OCI-LY3 (cell line): Measurements from ENCODE around the gene CCDC86.

Experiments
- H2AFZ ChIP-seq: fragments of 200-600, 300-600 bp; shearing (Covaris generic); 2 replicates; pipeline ENCODE4 v1.6.0; 2014; ENCODE audit warnings: antibody characterized with exemption, low read depth, low read length
- H3K27ac ChIP-seq: fragments of 200-600, 300-600 bp; sonication (generic); 2 replicates; pipeline ENCODE4 v1.5.1; 2014; ENCODE audit warnings: mild to moderate bottlenecking, low read length, moderate library complexity, mixed read lengths
- H3K27me3 ChIP-seq: fragments of 200-600, 300-600 bp; sonication (generic); 2 replicates; pipeline ENCODE4 v1.6.1; 2014; ENCODE audit warnings: low read depth, low read length, mixed read lengths
- H3K36me3 ChIP-seq: fragments of 200-600, 300-600 bp; sonication (generic); replicated peaks from 2 replicates; pipeline ENCODE3; 2014; ENCODE audit warnings: low read depth, low read length, mixed read lengths
- H3K4me1 ChIP-seq: fragments of 300-600, 200-600 bp; sonication (generic); 2 replicates; pipeline ENCODE4 v1.6.1; 2014; ENCODE audit warnings: low read length, mixed read lengths
- H3K4me2 ChIP-seq: fragments of 200-600, 300-600 bp; sonication (generic); 2 replicates; pipeline ENCODE4 v1.6.1; 2014; ENCODE audit warnings: low read length, mixed read lengths
- H3K4me3 ChIP-seq: fragments of 300-600, 200-600 bp; sonication (generic); 2 replicates; pipeline ENCODE4 v1.5.1; 2014; ENCODE audit warnings: antibody characterized with exemption, mild to moderate bottlenecking, low read length, moderate library complexity
- H3K79me2 ChIP-seq: fragments of 300-600, 200-600 bp; shearing (Covaris generic); 2 replicates; pipeline ENCODE4 v1.6.1; 2014; ENCODE audit warnings: mild to moderate bottlenecking, low read length, mixed read lengths
- H3K9ac ChIP-seq: fragments of 300-600, 200-600 bp; shearing (Covaris generic); 2 replicates; pipeline ENCODE4 v1.6.0; 2014; ENCODE audit warnings: mild to moderate bottlenecking, low read length, moderate library complexity
- H3K9me3 ChIP-seq: fragments of 200-600, 300-600 bp; shearing (Covaris generic); 2 replicates; pipeline ENCODE4 v1.6.1; 2014; ENCODE audit warnings: low read length, mixed read lengths; ENCODE audit not compliant: insufficient read depth
- H4K20me1 ChIP-seq: fragments of 200-600, 300-600 bp; sonication (generic); 2 replicates; pipeline ENCODE4 v1.6.1; 2016; ENCODE audit warnings: low read length, mixed read lengths; ENCODE audit not compliant: insufficient read depth
- CTCF ChIP-seq: fragments of 200-600, 300-600 bp; sonication (generic); IDR thresholded peaks from 2 replicates; pipeline ENCODE4 v1.5.1; 2014; ENCODE audit warnings: antibody characterized with exemption, low read length, low read depth
- EZH2phosphoT487 ChIP-seq: fragments of 200-600 bp; shearing (Covaris generic); IDR thresholded peaks from 2 replicates; pipeline ENCODE4 v1.6.1; 2018; ENCODE audit warnings: antibody characterized with exemption, mixed run types, low read depth

The CCDC86 gene

GRCh38 chr11:60798631-60799030 is 43.3 kb upstream of the CCDC86 start:
- no peaks in the 10 kb centered on the region for H3K79me2 ChIP-seq
- H3K4me2 ChIP-seq: no peak overlapping the region
- no peak overlapping the region for H3K4me3 ChIP-seq
- H3K36me3 ChIP-seq: no peaks in the 10 kb centered on the region
- H3K9ac ChIP-seq: no peak overlapping the region
- no peaks in the 10 kb centered on the region for H3K9me3 ChIP-seq
- no peaks in the 10 kb centered on the region for H4K20me1 ChIP-seq
- H3K27me3 ChIP-seq: peaks cover 31% of the 10 kb centered on the region
- TF ChIP-seq CTCF (no peak), EZH2phosphoT487 (no peak)
- no peak overlapping the region for H3K27ac ChIP-seq
- no peaks in the 10 kb centered on the region for H3K4me1 ChIP-seq
- no peak overlapping the region for H2AFZ ChIP-seq

- H2AFZ ChIP-seq: no peak overlapping the region
- H3K27ac ChIP-seq: no peak overlapping the region
- H3K36me3 ChIP-seq: no peaks in the 10 kb centered on the region
- no peak overlapping the region for H3K4me2 ChIP-seq
- no peaks in the 10 kb centered on the region for H4K20me1 ChIP-seq
- H3K4me3 ChIP-seq: no peak overlapping the region
- TF ChIP-seq EZH2phosphoT487 (no peak), CTCF (no peak)
- H3K4me1 ChIP-seq: no peaks in the 10 kb centered on the region
- no peaks in the 10 kb centered on the region for H3K79me2 ChIP-seq
- peaks cover 27% of the 10 kb centered on the region for H3K27me3 ChIP-seq
- no peaks in the 10 kb centered on the region for H3K9me3 ChIP-seq
- H3K9ac ChIP-seq: no peak overlapping the region
These were observed 40.7 kb upstream of the CCDC86 start for GRCh38 chr11:60801194-60801593.

GRCh38 chr11:60803273-60803936 is 38.5 kb upstream of the CCDC86 start:
- Histone ChIP-seq H3K79me2 (no peaks in the 10 kb centered on the region), H2AFZ (no peak overlapping the region), H3K9me3 (no peaks in the 10 kb centered on the region), H3K4me1 (no peaks in the 10 kb centered on the region), H3K9ac (no peak overlapping the region), H3K27ac (no peak overlapping the region), H3K4me3 (no peak overlapping the region), H3K4me2 (no peak overlapping the region), H3K36me3 (no peaks in the 10 kb centered on the region), H3K27me3 (peaks cover 22% of the 10 kb centered on the region), H4K20me1 (no peaks in the 10 kb centered on the region)
- TF ChIP-seq EZH2phosphoT487 (no peak), CTCF (no peak)

- H3K27me3 ChIP-seq: no peaks in the 10 kb centered on the region
- no peak overlapping the region for H3K27ac ChIP-seq
- no peaks in the 10 kb centered on the region; the same call in 1 of the 2 replicates for H3K4me1 ChIP-seq
- H2AFZ ChIP-seq: no peak overlapping the region
- H4K20me1 ChIP-seq: no peaks in the 10 kb centered on the region
- no peak overlapping the region for H3K4me2 ChIP-seq
- peaks cover 5% of the 10 kb centered on the region; the same call in 1 of the 2 replicates for H3K9me3 ChIP-seq
- H3K79me2 ChIP-seq: no peaks in the 10 kb centered on the region
- no peak overlapping the region for H3K9ac ChIP-seq
- no peaks in the 10 kb centered on the region for H3K36me3 ChIP-seq
- no peak for TF ChIP-seq EZH2phosphoT487
- no peak for TF ChIP-seq CTCF
- H3K4me3 ChIP-seq: no peak overlapping the region
These were observed 32.7 kb upstream of the CCDC86 start for GRCh38 chr11:60809249-60809648.
